Upper lobe of right lung (tissue), 1 donor: ENCODE measurements around the gene CRYBB2. TPM values are rescaled to one million over a fixed set of nuclear protein-coding genes. Genes with fewer than 3 reads are reported as not detected.

Source experiments
- ATAC-seq: fragments of 200-7000 bp; cut with Tn5 transposase; one replicate; pipeline ENCODE4 v1.9.1; 2020; ENCODE audit warnings: mild to moderate bottlenecking, moderate library complexity
- DNase-seq: peaks from one replicate; pipeline ENCODE4 v3.0.0-alpha.2; 2020
- H3K27ac ChIP-seq: fragments of 200-600 bp; one replicate; pipeline ENCODE4 v1.8.0; 2022
- H3K27me3 ChIP-seq: fragments of 200-600 bp; one replicate; pipeline ENCODE4 v1.8.0; 2022; ENCODE audit warnings: mild to moderate bottlenecking
- H3K36me3 ChIP-seq: fragments of 200-600 bp; one replicate; pipeline ENCODE4 v1.8.0; 2022
- H3K4me1 ChIP-seq: fragments of 200-600 bp; one replicate; pipeline ENCODE4 v1.8.0; 2022
- H3K4me3 ChIP-seq: fragments of 200-600 bp; one replicate; pipeline ENCODE4 v1.8.0; 2022; ENCODE audit warnings: mild to moderate bottlenecking
- H3K9me3 ChIP-seq: fragments of 200-600 bp; one replicate; pipeline ENCODE4 v1.8.0; 2022
- intact Hi-C: fragments of 100-400 bp; cut with DNase I; formaldehyde crosslinking; loops from one replicate; pipeline ENCODE4 v1.11.0; 2022
- total RNA-seq: library from RNA; stranded (reverse); fragmentation: NEBNext Ultra II Directional; extraction: Animal tissue kit (Norgen Biotek cat#: 25700); gene quantifications from one replicate; pipeline ENCODE4 v1.2.1, GENCODE V29; 2021
- TF ChIP-seq, protein P1 (sequence below): fragments of 200-600 bp; IDR thresholded peaks from one replicate; pipeline ENCODE4 v1.8.0; 2022; ENCODE audit warnings: antibody characterized with exemption
- donor health status: DM: no; HTN: yes; CAD: no; lungs with severe emphysema.

Gene CRYBB2
- total RNA-seq, 1 donor from 2014 or later: not detected

- H3K36me3 ChIP-seq: peaks cover 25% of the 10 kb centered on the region
- peak; percentile 62 for DNase-seq
- H3K27ac ChIP-seq: no peak overlapping the region
Observed at GRCh38 chr22:25182131-25183110, 37.0 kb upstream of the CRYBB2 start.

GRCh38 chr22:25183949-25184619 lies 35.4 kb upstream of the CRYBB2 start:
- intact Hi-C loops: no loop called here

More at GRCh38 chr22:25182131-25183110, 37.0 kb upstream of the CRYBB2 start:
- peaks cover 6% of the 10 kb centered on the region for H3K4me1 ChIP-seq
- ATAC-seq: peak; percentile 70
- TF ChIP-seq, protein P1, sequence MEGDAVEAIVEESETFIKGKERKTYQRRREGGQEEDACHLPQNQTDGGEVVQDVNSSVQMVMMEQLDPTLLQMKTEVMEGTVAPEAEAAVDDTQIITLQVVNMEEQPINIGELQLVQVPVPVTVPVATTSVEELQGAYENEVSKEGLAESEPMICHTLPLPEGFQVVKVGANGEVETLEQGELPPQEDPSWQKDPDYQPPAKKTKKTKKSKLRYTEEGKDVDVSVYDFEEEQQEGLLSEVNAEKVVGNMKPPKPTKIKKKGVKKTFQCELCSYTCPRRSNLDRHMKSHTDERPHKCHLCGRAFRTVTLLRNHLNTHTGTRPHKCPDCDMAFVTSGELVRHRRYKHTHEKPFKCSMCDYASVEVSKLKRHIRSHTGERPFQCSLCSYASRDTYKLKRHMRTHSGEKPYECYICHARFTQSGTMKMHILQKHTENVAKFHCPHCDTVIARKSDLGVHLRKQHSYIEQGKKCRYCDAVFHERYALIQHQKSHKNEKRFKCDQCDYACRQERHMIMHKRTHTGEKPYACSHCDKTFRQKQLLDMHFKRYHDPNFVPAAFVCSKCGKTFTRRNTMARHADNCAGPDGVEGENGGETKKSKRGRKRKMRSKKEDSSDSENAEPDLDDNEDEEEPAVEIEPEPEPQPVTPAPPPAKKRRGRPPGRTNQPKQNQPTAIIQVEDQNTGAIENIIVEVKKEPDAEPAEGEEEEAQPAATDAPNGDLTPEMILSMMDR: no peak
- no peak overlapping the region for H3K4me3 ChIP-seq
- H3K27me3 ChIP-seq: no peaks in the 10 kb centered on the region
- no peaks in the 10 kb centered on the region for H3K9me3 ChIP-seq
- intact Hi-C loops: no loop called here

GRCh38 chr22:25186140-25186539 lies 33.3 kb upstream of the CRYBB2 start:
- intact Hi-C loops: no loop called here
- Histone ChIP-seq H3K36me3 (peaks cover 37% of the 10 kb centered on the region), H3K9me3 (no peaks in the 10 kb centered on the region), H3K4me1 (peaks cover 6% of the 10 kb centered on the region), H3K27me3 (no peaks in the 10 kb centered on the region), H3K4me3 (no peak overlapping the region), H3K27ac (no peak overlapping the region)
- no peak for ATAC-seq
- TF ChIP-seq, protein P1: no peak
- no peak for DNase-seq

More at GRCh38 chr22:25183949-25184619, 35.4 kb upstream of the CRYBB2 start:
- Histone ChIP-seq H3K36me3 (peaks cover 25% of the 10 kb centered on the region), H3K27ac (no peak overlapping the region), H3K4me1 (peaks cover 6% of the 10 kb centered on the region), H3K4me3 (no peak overlapping the region), H3K9me3 (no peaks in the 10 kb centered on the region), H3K27me3 (no peaks in the 10 kb centered on the region)
- TF ChIP-seq, protein P1: no peak
- no peak for ATAC-seq
- DNase-seq: peak; percentile 33

GRCh38 chr22:25187469-25187868 lies 32.0 kb upstream of the CRYBB2 start:
- Histone ChIP-seq H3K36me3 (peaks cover 47% of the 10 kb centered on the region), H3K4me1 (peaks cover 3% of the 10 kb centered on the region), H3K27me3 (no peaks in the 10 kb centered on the region), H3K9me3 (no peaks in the 10 kb centered on the region), H3K27ac (no peak overlapping the region), H3K4me3 (no peak overlapping the region)
- intact Hi-C loops: no loop called here
- TF ChIP-seq, protein P1: no peak
- DNase-seq: no peak
- ATAC-seq: no peak

DNA sequence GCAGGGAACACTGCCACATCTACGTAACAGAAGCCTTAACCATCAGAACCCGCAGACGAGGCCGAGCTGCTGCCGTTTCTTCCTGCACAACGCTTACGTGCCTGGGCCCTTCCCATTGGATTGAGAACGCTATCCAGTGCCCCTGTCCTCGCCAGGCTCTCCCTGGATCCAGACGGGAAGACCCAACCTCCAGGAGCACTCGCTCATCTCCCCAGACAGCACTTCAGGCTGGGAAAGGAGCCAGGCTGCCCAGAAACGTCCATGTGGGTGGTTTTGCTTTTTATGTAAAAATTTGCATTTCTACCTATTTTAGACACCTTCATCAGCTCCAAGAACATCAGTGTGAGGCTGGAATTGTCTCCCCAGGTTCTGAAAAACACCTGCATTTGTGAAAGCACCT lies 27.0 kb upstream of the CRYBB2 start:
- H3K4me1 ChIP-seq: no peaks in the 10 kb centered on the region
- H3K9me3 ChIP-seq: no peaks in the 10 kb centered on the region
- no peak overlapping the region for H3K27ac ChIP-seq
- H3K4me3 ChIP-seq: no peak overlapping the region
- ATAC-seq: no peak
- peaks cover 40% of the 10 kb centered on the region for H3K36me3 ChIP-seq
- no peak for DNase-seq
- intact Hi-C loops: no loop called here
- TF ChIP-seq, protein P1: no peak
- no peaks in the 10 kb centered on the region for H3K27me3 ChIP-seq
